ENCODE data around the gene ERFE. TPM values are rescaled to one million over a fixed set of nuclear protein-coding genes. Genes with fewer than 3 reads are reported as not detected.

The ERFE gene
- total RNA-seq, 4 donors from 2014 or later, result 0.39 to 0.66 TPM; not detected in 2

GRCh38 chr2:238202326-238203093 is 43.7 kb downstream of the ERFE start:
- WGBS, result 9% methylated on average over 27 of the region's 27 CpGs

GRCh38 chr2:238203094-238203972 is 44.6 kb downstream of the ERFE start, which contains the start of gene ILKAP:
ILKAP (minus strand) TSS chr2:238203695; CDS start chr2:238203553, 142 bp downstream.
- no peaks in the 10 kb centered on the region for H3K27me3 ChIP-seq
- 0% methylated on average over 2 of the region's 126 CpGs for WGBS
- TF ChIP-seq POLR2AphosphoS5 (IDR thresholded peaks at IDR 0.05) (peak; percentile 38 to 86), CTCF (IDR thresholded peaks at IDR 0.05) (no peak), POLR2A (IDR thresholded peaks at IDR 0.05; ENCODE audit: low read depth) (peak; percentile 18)
- H3K4me3 ChIP-seq, result peak within 1 kb of the TSS; percentile 85 to 97 (median 91)
- H3K27ac ChIP-seq (replicated peaks in 1 of 4), result peak within 1 kb of the TSS; percentile 92 to 100 (median 96)
- intact Hi-C loops (cut with DNase I), result loop anchor here (10.0 kb wide), 1 partner anchor 61 kb away; no protein-coding TSS in a partner anchor
- no peaks in the 10 kb centered on the region for H3K9me3 ChIP-seq
- no peak for DNase-seq (ENCODE audit: extremely low spot score)
- H3K36me3 ChIP-seq, result no peaks in the 10 kb centered on the region
- H3K4me1 ChIP-seq, result peaks cover 27 to 49% (median 48%) of the 10 kb centered on the region in 4 donors

More at GRCh38 chr2:238202326-238203093, 43.7 kb downstream of the ERFE start:
- Histone ChIP-seq H3K27ac (replicated peaks in 1 of 4) (peak overlapping the region; percentile 92 to 100 (median 96)), H3K9me3 (no peaks in the 10 kb centered on the region), H3K36me3 (no peaks in the 10 kb centered on the region), H3K27me3 (no peaks in the 10 kb centered on the region), H3K4me1 (peaks cover 31 to 56% (median 54%) of the 10 kb centered on the region in 4 donors), H3K4me3 (peak overlapping the region; percentile 85 to 97 (median 91))
- TF ChIP-seq POLR2A (IDR thresholded peaks at IDR 0.05; ENCODE audit: low read depth) (no peak), POLR2AphosphoS5 (IDR thresholded peaks at IDR 0.05) (no peak), CTCF (IDR thresholded peaks at IDR 0.05) (no peak), EP300 (IDR thresholded peaks at IDR 0.05) (no peak)
- intact Hi-C loops (cut with DNase I), result loop anchor here (10.0 kb wide), 1 partner anchor 62 kb away; no protein-coding TSS in a partner anchor
- DNase-seq (ENCODE audit: extremely low spot score), result no peak

- H3K4me1 ChIP-seq, result peaks cover 27 to 42% (median 41%) of the 10 kb centered on the region in 4 donors
- no peaks in the 10 kb centered on the region for H3K27me3 ChIP-seq
- H3K36me3 ChIP-seq, result no peaks in the 10 kb centered on the region
- no peak for DNase-seq (ENCODE audit: extremely low spot score)
- peak overlapping the region; percentile 92 to 100 (median 96) for H3K27ac ChIP-seq (replicated peaks in 1 of 4)
- intact Hi-C loops (cut with DNase I), result loop anchor here (10.0 kb wide), 1 partner anchor 61 kb away; no protein-coding TSS in a partner anchor
- peak overlapping the region; percentile 85 to 97 (median 91) for H3K4me3 ChIP-seq
- no peaks in the 10 kb centered on the region for H3K9me3 ChIP-seq
- TF ChIP-seq CTCF (IDR thresholded peaks at IDR 0.05), result no peak
- TF ChIP-seq POLR2AphosphoS5 (IDR thresholded peaks at IDR 0.05), result no peak
- no peak for TF ChIP-seq POLR2A (IDR thresholded peaks at IDR 0.05; ENCODE audit: low read depth)
- no peak for TF ChIP-seq EP300 (IDR thresholded peaks at IDR 0.05)
- 62% methylated on average over 18 of the region's 18 CpGs for WGBS
Observed at GRCh38 chr2:238203973-238204683, 45.4 kb downstream of the ERFE start.

- Histone ChIP-seq H3K27me3 (no peaks in the 10 kb centered on the region), H3K27ac (replicated peaks in 1 of 4) (no peak overlapping the region), H3K4me1 (peaks cover 9 to 13% (median 13%) of the 10 kb centered on the region in 4 donors), H3K4me3 (no peak overlapping the region), H3K9me3 (no peaks in the 10 kb centered on the region), H3K36me3 (no peaks in the 10 kb centered on the region)
- intact Hi-C loops (cut with DNase I), result loop anchor here (10.0 kb wide), 1 partner anchor 58 kb away; no protein-coding TSS in a partner anchor
- WGBS, result 72% methylated on average over 7 of the region's 7 CpGs
- TF ChIP-seq POLR2AphosphoS5 (IDR thresholded peaks at IDR 0.05) (no peak), EP300 (IDR thresholded peaks at IDR 0.05) (no peak), CTCF (IDR thresholded peaks at IDR 0.05) (no peak), POLR2A (IDR thresholded peaks at IDR 0.05; ENCODE audit: low read depth) (no peak)
- no peak for DNase-seq (ENCODE audit: extremely low spot score)
Observed at GRCh38 chr2:238207006-238207405, 48.2 kb downstream of the ERFE start.

Measured in esophagus muscularis mucosa (tissue), 4 donors.